Measurements from ENCODE around the gene PTOV1. TPM values are rescaled to one million over a fixed set of nuclear protein-coding genes. Genes with fewer than 3 reads are reported as not detected.
A peak's percentile ranks its signal among the peaks of the same experiment; 100 is the strongest.

The PTOV1 gene
- total RNA-seq, 4 donors from 2014 or later, result 46.2 to 156 (median 82.0) TPM

DNA sequence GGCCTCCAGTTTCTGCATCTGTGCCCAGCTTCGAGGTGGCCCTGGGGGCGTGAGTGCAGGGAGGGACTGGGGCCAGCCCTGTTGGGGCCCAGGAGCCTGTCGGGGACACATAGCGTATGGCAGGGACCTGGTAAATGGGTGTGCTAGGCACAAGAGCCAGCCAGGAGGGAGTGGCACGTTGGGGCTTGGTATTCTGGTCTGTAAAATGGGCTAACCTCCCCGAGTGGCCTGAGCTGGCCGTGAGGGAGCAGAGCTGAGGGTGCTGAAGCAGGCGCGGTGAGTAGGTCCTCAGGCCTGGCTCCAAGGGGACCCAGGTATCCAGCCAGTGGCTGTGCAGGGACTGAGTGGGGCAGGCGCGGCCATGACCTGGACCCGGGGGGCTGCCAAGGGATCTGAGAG, 4.3 kb downstream of the PTOV1 start:
- H3K36me3 ChIP-seq, result no peaks in the 10 kb centered on the region
- no peak overlapping the region for H3K27ac ChIP-seq
- H3K4me1 ChIP-seq, result peaks cover 0 to 11% of the 10 kb centered on the region in 2 donors
- intact Hi-C loops (cut with DNase I; ENCODE audit: low total_unique reads), result no loop called here
- H3K27me3 ChIP-seq, result no peaks in the 10 kb centered on the region
- TF ChIP-seq POLR2A (IDR thresholded peaks at IDR 0.05), result no peak
- TF ChIP-seq, protein P1, sequence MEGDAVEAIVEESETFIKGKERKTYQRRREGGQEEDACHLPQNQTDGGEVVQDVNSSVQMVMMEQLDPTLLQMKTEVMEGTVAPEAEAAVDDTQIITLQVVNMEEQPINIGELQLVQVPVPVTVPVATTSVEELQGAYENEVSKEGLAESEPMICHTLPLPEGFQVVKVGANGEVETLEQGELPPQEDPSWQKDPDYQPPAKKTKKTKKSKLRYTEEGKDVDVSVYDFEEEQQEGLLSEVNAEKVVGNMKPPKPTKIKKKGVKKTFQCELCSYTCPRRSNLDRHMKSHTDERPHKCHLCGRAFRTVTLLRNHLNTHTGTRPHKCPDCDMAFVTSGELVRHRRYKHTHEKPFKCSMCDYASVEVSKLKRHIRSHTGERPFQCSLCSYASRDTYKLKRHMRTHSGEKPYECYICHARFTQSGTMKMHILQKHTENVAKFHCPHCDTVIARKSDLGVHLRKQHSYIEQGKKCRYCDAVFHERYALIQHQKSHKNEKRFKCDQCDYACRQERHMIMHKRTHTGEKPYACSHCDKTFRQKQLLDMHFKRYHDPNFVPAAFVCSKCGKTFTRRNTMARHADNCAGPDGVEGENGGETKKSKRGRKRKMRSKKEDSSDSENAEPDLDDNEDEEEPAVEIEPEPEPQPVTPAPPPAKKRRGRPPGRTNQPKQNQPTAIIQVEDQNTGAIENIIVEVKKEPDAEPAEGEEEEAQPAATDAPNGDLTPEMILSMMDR (IDR thresholded peaks at IDR 0.05), result no peak
- no peak overlapping the region for H3K4me3 ChIP-seq
- DNase-seq, result no peak
- H3K9me3 ChIP-seq, result no peaks in the 10 kb centered on the region

DNA sequence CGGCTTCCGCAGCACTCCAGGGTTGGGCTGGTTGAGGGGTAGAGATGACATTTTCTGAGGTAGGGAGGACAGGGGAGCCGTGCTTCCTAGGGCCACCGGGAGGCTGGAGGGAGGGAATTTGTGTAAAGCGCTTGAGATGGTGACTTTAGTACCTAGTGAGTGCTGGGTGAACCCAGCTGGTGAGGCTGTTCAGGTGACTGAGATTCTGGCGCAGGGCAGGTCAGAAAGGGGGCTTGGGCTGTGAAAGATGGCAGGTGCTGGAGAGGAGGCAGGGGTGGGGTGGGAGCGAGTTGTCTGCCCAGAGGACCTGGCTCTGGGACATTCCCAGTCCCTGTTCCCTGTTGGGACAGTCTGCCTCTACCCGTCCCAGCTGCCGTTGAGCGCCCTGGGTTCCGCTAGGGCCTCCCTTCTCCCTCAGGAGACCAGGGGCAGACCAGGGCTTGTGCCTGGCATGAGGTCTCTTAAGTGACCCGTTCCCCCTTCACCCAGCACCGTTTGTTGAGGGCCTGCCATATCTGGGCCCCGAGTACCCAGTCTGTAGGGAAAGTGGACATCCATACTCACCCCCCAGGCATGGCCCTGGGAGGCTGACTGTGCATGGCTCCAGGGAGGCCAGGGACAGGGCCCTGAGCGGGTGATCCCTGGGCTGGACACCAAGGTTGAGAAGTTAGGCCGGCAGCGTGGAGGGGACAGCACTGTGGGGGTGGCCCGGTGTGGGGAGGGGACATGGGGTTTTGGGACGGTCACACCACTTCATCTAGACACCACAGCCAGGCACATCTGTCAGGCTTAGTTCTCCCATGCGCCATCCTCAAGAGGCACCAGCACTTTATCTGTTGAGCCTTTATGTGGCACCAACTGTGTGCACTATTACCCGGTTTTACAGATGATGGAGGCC, 5.0 kb downstream of the PTOV1 start:
- TF ChIP-seq, protein P1 (IDR thresholded peaks at IDR 0.05), result no peak
- no peak for TF ChIP-seq POLR2A (IDR thresholded peaks at IDR 0.05)
- peak in 1 of 2 donors; percentile 17 for DNase-seq
- Histone ChIP-seq H3K4me1 (peaks cover 0 to 11% of the 10 kb centered on the region in 2 donors), H3K4me3 (no peak overlapping the region), H3K36me3 (no peaks in the 10 kb centered on the region), H3K27ac (no peak overlapping the region), H3K9me3 (no peaks in the 10 kb centered on the region), H3K27me3 (no peaks in the 10 kb centered on the region)
- intact Hi-C loops (cut with DNase I; ENCODE audit: low total_unique reads), result no loop called here

DNA sequence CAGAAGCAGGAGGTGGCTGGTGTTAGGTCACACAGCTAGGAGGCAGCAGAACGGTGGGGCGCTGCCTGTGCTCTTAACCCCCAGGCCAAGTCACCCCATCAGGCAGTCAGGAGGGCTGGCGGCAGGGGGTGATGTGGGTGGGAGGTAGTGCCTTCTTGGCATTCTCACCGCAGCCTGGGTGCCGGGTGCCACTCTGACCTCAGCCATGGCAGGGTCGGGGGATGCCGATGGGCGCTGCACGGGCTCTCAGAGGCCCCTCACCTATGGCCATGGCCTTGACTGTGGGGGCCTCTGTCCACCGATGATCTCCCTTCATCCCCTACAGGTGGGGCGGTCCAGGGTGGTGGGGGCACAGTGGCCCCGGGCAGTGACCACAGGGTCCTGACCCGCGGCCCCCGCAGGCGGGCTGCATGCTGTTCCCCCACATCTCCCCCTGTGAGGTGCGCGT, 5.6 kb downstream of the PTOV1 start:
- TF ChIP-seq POLR2A (IDR thresholded peaks at IDR 0.05), result no peak
- TF ChIP-seq, protein P1 (IDR thresholded peaks at IDR 0.05), result no peak
- Histone ChIP-seq H3K4me3 (no peak overlapping the region), H3K27ac (no peak overlapping the region), H3K4me1 (peaks cover 0 to 11% of the 10 kb centered on the region in 2 donors), H3K9me3 (no peaks in the 10 kb centered on the region), H3K36me3 (no peaks in the 10 kb centered on the region), H3K27me3 (no peaks in the 10 kb centered on the region)
- intact Hi-C loops (cut with DNase I; ENCODE audit: low total_unique reads), result no loop called here
- no peak for DNase-seq

DNA sequence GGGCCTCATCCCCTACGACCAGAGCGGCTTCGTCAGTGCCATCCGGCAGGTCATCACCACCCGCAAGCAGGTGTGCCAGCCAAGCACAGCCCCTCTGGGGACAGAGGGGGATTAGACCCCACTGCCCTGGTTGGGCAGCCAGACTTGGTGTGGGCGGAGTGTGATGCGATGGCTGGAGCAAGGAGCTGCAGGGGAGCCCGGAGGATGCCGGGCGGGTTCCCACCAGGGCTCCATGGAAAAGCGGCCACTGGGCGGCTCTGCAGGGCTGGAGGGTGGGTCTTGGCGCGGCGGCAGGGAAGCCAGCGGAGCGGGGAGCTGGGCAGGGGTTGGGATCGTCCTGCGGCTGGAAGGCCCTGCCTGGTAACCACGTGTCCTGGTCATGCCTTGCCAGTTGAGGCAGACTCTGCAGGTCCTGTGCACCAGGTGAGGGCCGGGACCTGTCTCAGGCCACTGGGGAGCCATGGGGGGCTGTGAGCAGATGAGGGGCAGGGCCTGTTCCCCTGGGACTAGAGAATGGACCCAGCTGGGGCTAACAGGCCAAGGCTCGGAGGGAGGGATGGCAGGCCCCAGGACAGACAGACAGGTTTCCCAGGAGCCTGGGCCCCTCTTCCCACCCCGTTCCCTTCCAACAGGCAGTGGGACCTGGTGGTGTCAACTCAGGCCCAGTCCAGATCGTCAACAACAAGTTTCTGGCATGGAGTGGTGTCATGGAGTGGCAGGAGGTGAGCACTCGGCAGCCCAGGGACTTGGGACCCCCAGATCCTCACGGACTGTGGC, 6.3 kb downstream of the PTOV1 start:
- Histone ChIP-seq H3K27me3 (no peaks in the 10 kb centered on the region), H3K4me3 (no peak overlapping the region), H3K4me1 (peaks cover 0 to 5% of the 10 kb centered on the region in 2 donors), H3K27ac (no peak overlapping the region), H3K9me3 (no peaks in the 10 kb centered on the region), H3K36me3 (no peaks in the 10 kb centered on the region)
- no peak for TF ChIP-seq POLR2A (IDR thresholded peaks at IDR 0.05)
- TF ChIP-seq, protein P1 (IDR thresholded peaks at IDR 0.05), result no peak
- intact Hi-C loops (cut with DNase I; ENCODE audit: low total_unique reads), result no loop called here
- DNase-seq, result peak in 1 of 2 donors; percentile 18

DNA sequence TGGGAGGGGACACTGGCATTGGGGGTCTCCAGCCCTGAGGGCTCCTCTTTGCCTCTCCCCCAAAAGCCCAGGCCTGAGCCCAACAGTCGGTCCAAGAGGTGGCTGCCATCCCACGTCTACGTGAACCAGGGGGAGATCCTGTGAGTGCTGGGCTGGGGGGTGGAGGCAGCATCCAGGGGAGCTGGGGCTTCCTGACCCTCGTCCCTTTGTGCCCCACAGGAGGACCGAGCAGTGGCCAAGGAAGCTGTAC, 6.8 kb downstream of the PTOV1 start:
- H3K4me1 ChIP-seq, result peaks cover 0 to under 1% of the 10 kb centered on the region in 2 donors
- H3K9me3 ChIP-seq, result no peaks in the 10 kb centered on the region
- H3K4me3 ChIP-seq, result no peak overlapping the region
- intact Hi-C loops (cut with DNase I; ENCODE audit: low total_unique reads), result no loop called here
- no peaks in the 10 kb centered on the region for H3K36me3 ChIP-seq
- H3K27ac ChIP-seq, result no peak overlapping the region
- H3K27me3 ChIP-seq, result no peaks in the 10 kb centered on the region
- TF ChIP-seq, protein P1 (IDR thresholded peaks at IDR 0.05), result no peak
- TF ChIP-seq POLR2A (IDR thresholded peaks at IDR 0.05), result no peak
- no peak for DNase-seq
